Esophagus muscularis mucosa (tissue), 3 donors: ENCODE measurements around the gene WNT3.

Experiments used
- CTCF ChIP-seq, 3 experiments: fragments of 200-600 bp in 2 of 3; fragments of 450-650 bp in 1 of 3; sonication (generic) in 2 of 3; IDR thresholded peaks; one replicate each; pipeline ENCODE4 v1.5.1; 2017 to 2019; ENCODE audit warnings: antibody characterized with exemption in 3 of 3, mild to moderate bottlenecking in 2 of 3, moderate library complexity in 1 of 3
- POLR2A ChIP-seq: fragments of 450-650 bp; IDR thresholded peaks from one replicate; pipeline ENCODE4 v1.6.1; 2017; ENCODE audit warnings: antibody characterized with exemption, moderate library complexity, mild to moderate bottlenecking, low read depth

DNA sequence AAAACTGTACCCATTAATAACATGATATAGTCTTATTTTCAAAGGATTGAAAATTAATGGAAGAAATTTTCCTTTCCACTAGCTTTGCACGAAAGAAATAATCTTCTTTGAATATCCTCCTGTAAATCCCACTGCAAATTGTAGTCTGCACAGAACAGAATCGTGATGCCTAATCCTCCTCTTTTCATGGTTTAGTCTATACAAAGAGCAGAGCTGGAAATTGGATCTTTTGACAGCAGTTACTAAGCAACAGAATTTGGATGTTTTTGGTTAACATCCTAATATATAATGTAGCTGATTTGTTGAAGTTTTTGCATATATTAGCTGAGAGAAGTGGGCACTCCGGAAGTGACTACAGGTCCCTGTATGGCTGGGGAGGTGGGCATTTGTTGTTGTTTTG lies 98.6 kb downstream of the WNT3 start:
- TF ChIP-seq CTCF (IDR thresholded peaks at IDR 0.05) (no peak), POLR2A (no peak)
